Ishikawa (cell line): ENCODE measurements around the gene IQSEC3.

Experiments
- EP300 ChIP-seq: IDR thresholded peaks from 2 replicates; pipeline ENCODE4 v1.6.1; 2012; ENCODE audit warnings: borderline replicate concordance
- FOXM1 ChIP-seq: IDR thresholded peaks from 2 replicates; pipeline ENCODE4 v1.6.1; 2012; ENCODE audit warnings: low read depth, borderline replicate concordance
- MAX ChIP-seq: IDR thresholded peaks from 2 replicates; pipeline ENCODE4 v1.6.1; 2012
- NFIC ChIP-seq: IDR thresholded peaks from 2 replicates; pipeline ENCODE4 v1.6.1; 2012
- RAD21 ChIP-seq: IDR thresholded peaks from 2 replicates; pipeline ENCODE4 v1.6.1; 2012; ENCODE audit warnings: low read depth
- TAF1 ChIP-seq: IDR thresholded peaks from 2 replicates; pipeline ENCODE4 v1.6.1; 2012; ENCODE audit warnings: low read depth, mild to moderate bottlenecking
- TEAD4 ChIP-seq: IDR thresholded peaks from 2 replicates; pipeline ENCODE4 v1.6.1; 2012
- USF1 ChIP-seq: IDR thresholded peaks from 2 replicates; pipeline ENCODE4 v1.6.1; 2012
- YY1 ChIP-seq: IDR thresholded peaks from 2 replicates; pipeline ENCODE4 v1.6.1; 2012; ENCODE audit warnings: low read depth
- TF ChIP-seq, protein P1 (sequence below): IDR thresholded peaks from 2 replicates; pipeline ENCODE4 v1.6.1; 2012; ENCODE audit warnings: low read depth, mild to moderate bottlenecking

DNA sequence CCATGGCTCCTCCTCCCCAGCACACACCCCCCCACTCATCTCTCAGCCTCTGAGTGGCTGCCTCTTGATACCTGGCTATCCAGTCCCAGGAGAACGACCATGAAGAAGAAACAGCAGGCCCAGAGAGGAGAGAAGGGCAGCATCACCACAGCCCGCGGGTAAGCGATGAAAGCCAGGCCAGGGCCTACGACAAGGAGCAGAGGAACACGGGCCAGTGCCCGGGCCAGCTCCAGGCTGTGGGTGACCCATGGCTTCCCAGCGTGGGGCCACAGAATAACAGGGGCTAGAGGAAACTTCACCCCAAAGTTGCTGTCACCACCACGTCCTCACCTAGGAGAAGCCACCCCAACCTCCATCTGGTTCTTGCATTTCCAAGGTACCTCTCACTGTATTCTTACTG lies 157.8 kb downstream of the IQSEC3 start:
- TF ChIP-seq MAX (no peak), TAF1 (no peak), RAD21 (no peak), FOXM1 (no peak), EP300 (no peak), NFIC (no peak), YY1 (no peak), USF1 (no peak), TEAD4 (no peak)
- TF ChIP-seq, protein P1, sequence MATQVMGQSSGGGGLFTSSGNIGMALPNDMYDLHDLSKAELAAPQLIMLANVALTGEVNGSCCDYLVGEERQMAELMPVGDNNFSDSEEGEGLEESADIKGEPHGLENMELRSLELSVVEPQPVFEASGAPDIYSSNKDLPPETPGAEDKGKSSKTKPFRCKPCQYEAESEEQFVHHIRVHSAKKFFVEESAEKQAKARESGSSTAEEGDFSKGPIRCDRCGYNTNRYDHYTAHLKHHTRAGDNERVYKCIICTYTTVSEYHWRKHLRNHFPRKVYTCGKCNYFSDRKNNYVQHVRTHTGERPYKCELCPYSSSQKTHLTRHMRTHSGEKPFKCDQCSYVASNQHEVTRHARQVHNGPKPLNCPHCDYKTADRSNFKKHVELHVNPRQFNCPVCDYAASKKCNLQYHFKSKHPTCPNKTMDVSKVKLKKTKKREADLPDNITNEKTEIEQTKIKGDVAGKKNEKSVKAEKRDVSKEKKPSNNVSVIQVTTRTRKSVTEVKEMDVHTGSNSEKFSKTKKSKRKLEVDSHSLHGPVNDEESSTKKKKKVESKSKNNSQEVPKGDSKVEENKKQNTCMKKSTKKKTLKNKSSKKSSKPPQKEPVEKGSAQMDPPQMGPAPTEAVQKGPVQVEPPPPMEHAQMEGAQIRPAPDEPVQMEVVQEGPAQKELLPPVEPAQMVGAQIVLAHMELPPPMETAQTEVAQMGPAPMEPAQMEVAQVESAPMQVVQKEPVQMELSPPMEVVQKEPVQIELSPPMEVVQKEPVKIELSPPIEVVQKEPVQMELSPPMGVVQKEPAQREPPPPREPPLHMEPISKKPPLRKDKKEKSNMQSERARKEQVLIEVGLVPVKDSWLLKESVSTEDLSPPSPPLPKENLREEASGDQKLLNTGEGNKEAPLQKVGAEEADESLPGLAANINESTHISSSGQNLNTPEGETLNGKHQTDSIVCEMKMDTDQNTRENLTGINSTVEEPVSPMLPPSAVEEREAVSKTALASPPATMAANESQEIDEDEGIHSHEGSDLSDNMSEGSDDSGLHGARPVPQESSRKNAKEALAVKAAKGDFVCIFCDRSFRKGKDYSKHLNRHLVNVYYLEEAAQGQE = no peak
